ENCODE data around the gene MYOZ3. TPM values are rescaled to one million over a fixed set of nuclear protein-coding genes. Genes with fewer than 3 reads are reported as not detected.

The MYOZ3 gene
- total RNA-seq, result 0.07 TPM in 1 of 2 replicates, not detected in the other

- intact Hi-C loops (cut with micrococcal nuclease), result no loop called here
Observed at GRCh38 chr5:150661086-150661485, at the start of gene MYOZ3. Gene MYOZ3 (plus strand): TSS chr5:150661251. CDS start chr5:150662942, 1,691 bp downstream.

- intact Hi-C loops (cut with micrococcal nuclease), result no loop called here
Observed at GRCh38 chr5:150612405-150612804, 48.6 kb upstream of the MYOZ3 start.

- intact Hi-C loops (cut with micrococcal nuclease), result no loop called here
Observed at GRCh38 chr5:150612905-150613670, 48.0 kb upstream of the MYOZ3 start.

GRCh38 chr5:150613991-150614660, 46.9 kb upstream of the MYOZ3 start:
- intact Hi-C loops (cut with micrococcal nuclease), result no loop called here

GRCh38 chr5:150614661-150615060, 46.4 kb upstream of the MYOZ3 start:
- intact Hi-C loops (cut with micrococcal nuclease), result no loop called here

- intact Hi-C loops (cut with micrococcal nuclease), result no loop called here
Observed at GRCh38 chr5:150615141-150615699, 45.8 kb upstream of the MYOZ3 start.

- intact Hi-C loops (cut with micrococcal nuclease), result no loop called here
Observed at GRCh38 chr5:150616024-150616470, 45.0 kb upstream of the MYOZ3 start.

- intact Hi-C loops (cut with micrococcal nuclease), result no loop called here
Observed at GRCh38 chr5:150616506-150616905, 44.5 kb upstream of the MYOZ3 start.

GRCh38 chr5:150618163-150618562, 42.9 kb upstream of the MYOZ3 start:
- intact Hi-C loops (cut with micrococcal nuclease), result no loop called here

- intact Hi-C loops (cut with micrococcal nuclease), result no loop called here
Observed at GRCh38 chr5:150618588-150619281, 42.3 kb upstream of the MYOZ3 start.

- intact Hi-C loops (cut with micrococcal nuclease), result no loop called here
Observed at GRCh38 chr5:150619359-150620230, 41.5 kb upstream of the MYOZ3 start.

- intact Hi-C loops (cut with micrococcal nuclease), result no loop called here
Observed at GRCh38 chr5:150621301-150621700, 39.8 kb upstream of the MYOZ3 start.

GRCh38 chr5:150622157-150622556, 38.9 kb upstream of the MYOZ3 start:
- intact Hi-C loops (cut with micrococcal nuclease), result no loop called here

- intact Hi-C loops (cut with micrococcal nuclease), result no loop called here
Observed at GRCh38 chr5:150623152-150623877, 37.7 kb upstream of the MYOZ3 start.

- intact Hi-C loops (cut with micrococcal nuclease), result no loop called here
Observed at GRCh38 chr5:150623878-150624216, 37.2 kb upstream of the MYOZ3 start.

GRCh38 chr5:150624334-150625163, 36.5 kb upstream of the MYOZ3 start:
- intact Hi-C loops (cut with micrococcal nuclease), result no loop called here

- intact Hi-C loops (cut with micrococcal nuclease), result no loop called here
Observed at GRCh38 chr5:150625164-150625535, 35.9 kb upstream of the MYOZ3 start.

- intact Hi-C loops (cut with micrococcal nuclease), result no loop called here
Observed at GRCh38 chr5:150625831-150626746, 35.0 kb upstream of the MYOZ3 start.
